Activated CD4-positive, alpha-beta T cell treated with anti-CD3 and anti-CD28 coated beads for 24 hours (primary cell): ENCODE measurements around the gene PPIP5K1.

Experiments used
- DNase-seq, 2 donors: peaks; one replicate each; pipeline ENCODE4 v3.0.0-alpha.2; 2020; ENCODE audit warnings: low read depth in 2 of 2

Gene PPIP5K1

GRCh38 chr15:43492266-43492665 lies 97.7 kb downstream of the PPIP5K1 start:
- no peak for DNase-seq

- DNase-seq: no peak
These were observed 100.8 kb downstream of the PPIP5K1 start for GRCh38 chr15:43489191-43489590.

- DNase-seq: no peak
These were observed 101.2 kb downstream of the PPIP5K1 start for GRCh38 chr15:43488790-43489189.

GRCh38 chr15:43487271-43487895 lies 102.6 kb downstream of the PPIP5K1 start:
- DNase-seq: no peak

- DNase-seq: no peak
These were observed 105.6 kb downstream of the PPIP5K1 start for GRCh38 chr15:43484455-43484854.
